Fibroblast of skin of right quadriceps (primary cell): ENCODE data around the gene OTULIN.

Experiments
- DNase-seq: peaks from one replicate; pipeline ENCODE4 v3.0.0-alpha.2; 2013

Gene OTULIN

DNA sequence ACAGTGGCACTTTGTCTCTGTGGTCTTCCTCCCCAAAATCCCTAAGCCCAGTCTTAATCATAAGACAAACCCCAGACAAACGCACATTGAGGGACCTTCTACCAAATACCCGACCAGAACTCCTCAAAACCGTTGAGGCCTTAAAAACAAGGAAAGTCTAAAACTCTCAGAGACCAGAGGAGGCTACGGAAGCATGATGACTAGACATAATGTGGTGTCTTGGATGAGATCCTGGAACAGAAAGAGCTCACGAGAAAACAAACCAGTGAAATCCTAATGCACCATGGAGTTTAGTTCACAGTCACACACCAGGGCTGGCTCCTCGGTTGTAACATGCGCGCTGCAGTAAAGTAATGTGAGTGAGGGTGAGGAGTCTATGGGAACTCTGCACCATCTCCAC lies 58.4 kb downstream of the OTULIN start:
- no peak for DNase-seq

DNA sequence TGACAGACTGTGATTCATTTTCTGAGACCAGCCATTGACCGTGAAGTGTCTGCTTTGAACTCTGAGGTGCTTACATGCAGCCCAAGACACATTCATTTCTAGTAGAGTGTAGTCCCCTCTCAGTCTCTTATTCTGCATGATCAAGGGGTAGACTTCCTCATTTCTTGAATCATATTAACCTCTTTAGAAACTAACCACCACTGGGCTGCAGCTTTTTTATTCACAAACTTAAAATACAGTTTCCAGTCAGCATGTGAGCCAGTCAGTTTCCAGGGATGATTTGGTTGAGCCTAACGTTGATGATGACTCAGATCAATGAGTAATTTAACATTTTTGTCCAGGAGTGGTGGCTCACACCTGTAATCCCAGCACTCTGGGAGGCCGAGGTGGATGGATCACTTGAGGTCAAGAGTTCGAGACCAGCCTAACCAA lies 59.2 kb downstream of the OTULIN start:
- no peak for DNase-seq

DNA sequence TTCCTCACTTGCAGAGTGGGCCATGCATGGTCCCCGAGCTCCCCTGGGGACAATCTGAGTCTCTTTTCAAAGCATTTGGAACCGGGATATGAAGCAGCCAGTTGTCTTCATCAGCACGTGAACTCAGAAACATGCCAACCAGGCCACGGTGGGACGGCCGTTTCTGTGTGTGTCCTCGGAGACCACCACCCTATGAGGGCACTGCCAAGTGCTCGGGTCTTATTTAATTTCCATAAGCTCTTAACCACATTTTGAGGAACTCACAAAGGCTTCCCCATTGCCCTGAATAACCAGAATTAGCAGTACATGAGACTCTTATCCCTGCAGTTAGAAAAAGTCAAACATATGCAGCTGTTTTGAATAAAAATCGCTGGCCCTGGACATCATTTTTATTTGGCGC lies 60.1 kb downstream of the OTULIN start:
- DNase-seq: no peak

DNA sequence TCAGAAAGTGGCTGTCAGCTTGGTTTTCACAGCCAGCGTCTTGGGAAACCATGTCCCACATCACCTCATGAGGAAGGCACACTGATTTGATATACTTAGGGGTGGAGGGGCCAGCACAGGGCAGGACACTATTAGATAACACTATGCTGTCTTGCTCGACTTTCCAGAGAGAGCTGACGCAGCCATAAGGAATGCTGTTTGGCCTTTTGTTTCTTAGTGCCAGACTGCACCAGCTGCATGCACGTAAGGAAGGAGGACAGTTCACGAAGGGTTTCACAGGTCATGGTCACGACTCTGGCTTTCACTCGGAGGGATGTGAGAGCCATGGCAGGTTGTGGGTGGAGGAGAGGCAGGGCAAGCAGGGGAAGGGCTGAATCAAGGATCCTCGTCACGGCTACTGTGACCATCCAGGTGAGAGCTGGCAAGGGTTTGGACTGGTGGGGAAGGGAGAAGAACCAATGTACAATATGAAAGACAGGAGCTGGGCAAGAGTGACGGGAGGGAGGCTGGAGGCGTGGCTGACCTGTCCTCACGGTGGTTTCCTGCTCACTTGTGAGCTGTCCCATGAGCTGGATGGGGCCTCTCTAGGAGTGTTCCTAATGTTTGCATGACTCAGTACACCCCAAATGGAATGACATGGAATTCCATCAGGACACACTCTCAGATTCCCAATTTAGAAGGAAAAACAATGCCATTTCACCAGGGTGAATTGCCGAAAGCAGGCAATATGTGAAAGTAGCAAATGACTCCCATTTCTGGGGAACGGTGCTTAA lies 61.7 kb downstream of the OTULIN start:
- DNase-seq: peak; percentile 34

DNA sequence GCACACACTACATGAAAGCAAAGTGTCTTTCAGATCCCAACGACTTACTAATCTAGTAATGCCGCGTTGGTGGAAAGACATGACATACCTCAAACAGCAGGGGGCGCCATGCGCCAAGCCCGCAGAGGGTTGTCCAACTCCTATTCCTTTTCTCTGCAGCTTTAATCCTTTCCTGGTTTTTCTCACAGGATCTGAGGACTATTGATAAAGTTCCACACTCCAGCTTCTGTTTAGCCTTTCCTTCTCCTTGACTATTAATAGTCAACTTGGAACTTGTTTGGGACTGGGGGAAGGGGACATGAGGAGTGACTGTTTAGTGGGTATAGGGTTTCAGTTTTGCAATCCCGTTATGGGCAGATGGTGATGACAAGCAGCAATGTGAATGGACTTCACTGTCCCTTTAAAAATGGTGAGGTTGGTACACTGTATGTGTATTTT lies 62.9 kb downstream of the OTULIN start:
- peak; percentile 70 for DNase-seq

DNA sequence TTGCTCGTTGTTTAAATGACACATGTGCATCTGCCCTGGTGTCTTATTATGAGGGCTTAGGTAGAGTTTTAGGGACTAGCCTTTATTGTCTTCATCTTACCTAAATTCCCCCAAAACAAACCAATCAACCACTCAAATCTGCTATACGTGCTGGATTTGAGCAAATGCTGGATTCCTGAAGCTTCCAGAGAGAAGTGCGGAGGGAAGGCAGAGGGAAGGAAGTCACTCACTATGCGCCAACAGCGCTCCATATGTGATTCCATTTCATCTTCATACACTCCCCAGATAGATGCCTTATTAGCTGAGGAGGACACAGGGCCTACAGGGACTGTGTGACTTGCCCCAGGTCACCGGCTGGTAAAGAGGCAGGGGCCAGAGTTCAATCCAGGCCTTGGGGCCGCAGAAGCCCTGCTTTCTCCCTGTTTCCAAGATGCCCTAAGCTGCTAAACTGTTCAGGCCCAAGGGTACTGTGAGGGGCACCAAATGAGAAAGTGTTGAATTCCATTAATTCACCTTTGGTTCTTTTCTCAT lies 63.5 kb downstream of the OTULIN start:
- DNase-seq: no peak

DNA sequence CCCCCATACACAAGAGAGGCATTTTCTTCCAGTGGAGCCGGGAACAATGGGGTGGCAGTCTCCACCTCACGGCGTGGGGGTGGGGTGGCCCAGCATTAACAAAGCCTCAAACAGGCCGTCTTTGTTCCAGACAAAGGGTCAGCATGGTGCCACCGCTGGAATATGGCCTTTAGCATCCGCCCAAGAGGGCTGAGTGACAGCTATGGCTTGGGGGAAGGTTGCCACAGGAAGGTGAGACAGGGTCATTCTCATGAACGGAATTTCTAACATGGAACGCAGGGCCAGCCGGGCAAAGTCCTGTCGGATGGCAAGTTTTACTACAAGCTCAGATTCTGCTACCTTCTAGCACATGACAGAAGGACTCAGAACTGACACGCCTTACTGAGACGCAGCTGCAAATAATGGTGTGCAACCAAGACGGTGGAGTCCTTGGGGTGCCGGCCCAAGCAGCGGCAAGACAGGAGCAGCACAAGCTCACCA lies 64.0 kb downstream of the OTULIN start:
- DNase-seq: no peak

DNA sequence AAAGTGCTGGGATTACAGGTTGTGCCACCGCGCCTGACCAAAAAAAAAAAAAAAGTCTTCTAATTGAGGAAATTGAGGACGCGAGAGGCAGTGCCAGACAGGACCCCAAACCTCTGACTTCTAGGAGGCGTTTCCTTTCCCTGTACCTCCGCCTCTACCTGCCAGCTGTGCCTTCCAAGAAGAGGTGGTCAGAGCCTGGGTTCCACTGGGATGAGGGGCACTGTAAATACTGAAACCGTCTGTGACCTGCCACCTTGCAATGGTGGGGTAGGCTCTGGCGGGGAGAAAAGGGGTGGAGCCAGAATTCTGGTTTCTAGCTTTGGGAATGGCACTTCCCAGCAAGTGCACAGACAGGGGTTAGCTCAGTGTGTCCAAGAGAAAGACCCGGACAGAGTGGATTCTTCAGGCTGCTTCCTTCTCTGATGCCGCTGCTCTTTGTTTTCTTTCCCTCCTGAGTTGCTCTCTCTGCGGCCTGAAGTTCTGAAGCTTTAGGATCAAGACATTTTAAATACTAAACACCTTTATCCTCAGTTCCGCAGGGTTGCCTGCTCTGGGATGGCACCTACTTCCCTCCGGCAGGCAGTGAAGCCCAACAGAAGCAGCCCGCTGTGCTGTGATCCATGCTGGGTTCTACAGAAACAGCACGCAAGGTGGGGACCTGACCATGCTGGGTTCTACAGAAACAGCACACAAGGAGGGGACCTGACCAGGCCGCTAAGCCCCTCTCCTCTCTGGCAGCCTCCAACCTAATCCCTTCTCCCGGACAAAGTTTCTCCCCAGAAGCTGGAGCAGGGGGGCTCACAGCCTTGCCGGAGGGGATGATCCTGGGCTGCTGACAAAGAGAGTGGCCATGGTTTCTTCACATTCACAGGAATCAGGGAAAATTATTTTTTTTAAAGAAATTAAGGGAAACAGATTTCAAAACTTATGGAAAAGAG lies 65.2 kb downstream of the OTULIN start:
- DNase-seq: no peak

DNA sequence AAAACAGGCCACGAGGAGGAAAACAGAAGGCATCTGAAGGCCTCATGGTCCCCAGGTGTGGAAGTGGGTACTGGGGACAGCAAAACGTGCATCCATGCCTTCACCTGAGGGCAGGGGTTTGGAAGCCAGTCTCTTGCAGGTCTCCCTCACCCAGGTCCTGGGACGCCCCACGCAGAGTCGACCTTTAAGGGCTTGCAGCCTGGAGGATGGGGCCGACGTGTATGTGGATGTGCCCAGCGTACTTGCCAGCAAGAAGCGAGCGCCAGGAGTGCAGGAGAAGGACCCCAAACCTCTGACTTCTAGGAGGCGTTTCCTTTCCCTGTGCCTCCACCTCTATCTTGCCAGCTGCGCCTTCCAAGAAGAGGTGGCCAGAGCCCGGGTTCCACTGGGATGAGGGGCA lies 65.9 kb downstream of the OTULIN start:
- no peak for DNase-seq

DNA sequence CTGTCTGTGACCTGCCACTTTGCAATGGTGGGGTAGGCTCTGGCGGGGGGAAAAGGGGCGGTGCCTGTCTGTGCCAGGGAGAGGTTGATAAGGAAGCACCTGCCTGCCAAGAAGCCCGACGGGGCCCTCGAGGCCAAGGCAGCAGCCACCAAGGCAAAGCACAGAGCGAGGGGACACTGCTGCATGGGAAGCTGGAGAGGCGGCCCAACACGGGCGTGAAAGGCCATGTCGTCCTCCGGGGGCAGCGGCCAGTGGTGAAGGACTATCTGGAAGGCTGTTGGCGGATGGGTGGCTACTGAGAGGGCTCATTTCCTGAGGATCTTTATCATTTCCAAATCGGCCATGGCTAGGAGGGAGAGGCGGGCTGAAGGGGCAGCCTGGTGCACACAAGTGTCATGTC lies 66.4 kb downstream of the OTULIN start:
- no peak for DNase-seq

DNA sequence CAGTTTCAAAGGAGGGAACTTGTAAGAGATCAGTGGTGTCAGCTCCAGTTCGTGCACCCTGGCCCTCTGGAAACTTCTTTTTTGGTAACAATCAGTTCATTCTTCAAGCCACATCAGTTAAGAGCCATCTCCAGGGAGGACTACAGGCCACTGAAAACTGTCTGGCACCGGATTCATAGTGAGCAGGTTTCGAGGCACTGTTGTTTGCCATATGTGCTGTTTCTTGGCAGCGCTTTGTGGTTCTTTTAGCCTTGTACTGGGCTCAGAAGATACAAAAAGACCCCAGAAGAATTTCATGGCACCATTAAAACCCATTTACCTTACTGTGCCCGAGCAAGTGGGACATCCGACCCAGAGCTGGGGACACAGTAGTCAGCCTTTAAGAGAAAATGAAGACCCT lies 68.5 kb downstream of the OTULIN start:
- no peak for DNase-seq

DNA sequence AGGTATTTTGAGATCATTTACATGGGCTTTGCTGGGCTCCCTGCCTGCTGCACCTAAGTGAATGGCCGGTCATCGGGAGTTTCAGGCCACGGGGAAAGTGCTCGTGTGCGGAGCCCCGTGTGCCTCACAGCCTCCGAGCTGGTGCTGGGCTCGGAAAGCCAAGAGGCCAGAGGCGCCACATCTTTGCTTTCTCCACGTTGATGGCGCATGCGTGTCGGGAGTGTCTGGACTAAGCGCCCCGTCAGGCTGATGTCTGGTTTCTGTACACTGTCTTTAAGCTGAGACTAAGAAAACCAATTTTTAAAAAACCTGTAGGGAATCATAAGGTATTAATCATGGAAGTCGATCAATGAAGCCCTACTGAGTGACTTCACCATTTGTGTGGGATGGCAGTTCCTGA lies 69.1 kb downstream of the OTULIN start:
- no peak for DNase-seq

DNA sequence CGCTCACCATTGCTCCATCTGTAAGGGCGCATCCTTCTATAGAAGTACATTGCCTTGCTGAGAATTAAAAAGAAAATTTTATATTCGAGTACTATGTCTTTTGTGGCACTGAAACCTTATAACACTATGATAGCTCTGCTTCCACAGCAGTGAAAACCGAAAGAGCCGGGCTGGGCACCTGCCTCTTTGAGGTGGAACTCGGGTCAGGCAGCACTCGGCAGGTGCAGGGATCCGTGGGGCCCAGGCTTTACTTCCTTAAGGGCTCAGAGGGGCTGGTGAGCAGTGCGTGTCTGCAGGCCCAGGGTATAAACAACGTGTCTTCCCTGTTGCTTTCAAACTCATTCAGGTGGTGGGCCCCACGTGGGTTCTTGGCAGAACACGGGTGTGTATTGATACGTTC lies 69.9 kb downstream of the OTULIN start:
- no peak for DNase-seq

DNA sequence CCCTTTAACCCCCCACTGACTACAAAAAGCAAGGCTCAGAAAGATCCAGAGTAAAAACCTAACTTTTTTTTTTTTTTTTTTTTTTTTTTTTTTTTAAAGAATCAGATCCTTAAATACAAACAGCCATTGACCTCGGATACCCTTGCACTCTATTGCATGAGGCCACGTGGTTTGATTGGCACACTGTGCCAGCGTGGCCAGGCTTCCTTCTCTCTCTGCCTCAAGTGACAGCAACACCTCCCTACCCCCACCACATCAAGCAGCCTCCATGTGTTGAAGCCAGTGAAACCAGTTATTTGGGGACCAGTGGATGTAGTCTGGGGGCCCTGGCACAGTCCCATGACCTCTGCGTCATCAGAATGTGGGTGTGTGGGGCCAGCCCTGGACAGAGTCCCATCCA lies 71.4 kb downstream of the OTULIN start:
- no peak for DNase-seq

DNA sequence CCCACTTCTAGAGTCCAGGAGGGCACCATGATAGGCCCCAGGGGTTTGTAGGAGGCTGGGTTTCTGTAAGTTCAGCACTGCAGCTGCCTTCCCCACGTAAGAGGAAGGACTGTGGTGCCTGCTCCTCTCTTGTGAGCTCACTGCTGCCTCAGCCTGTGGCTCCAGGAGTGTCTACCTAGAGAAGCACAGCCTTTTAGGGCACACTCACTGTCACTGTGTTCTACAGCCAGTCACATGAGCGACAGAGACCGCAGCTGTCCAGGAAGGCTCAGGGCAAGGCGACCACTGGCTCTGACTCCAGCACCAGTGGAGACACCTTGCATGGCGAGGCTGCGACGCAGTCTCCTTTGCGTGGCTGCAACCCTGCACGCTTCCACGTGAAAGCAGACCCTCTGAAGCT lies 72.8 kb downstream of the OTULIN start:
- DNase-seq: no peak

DNA sequence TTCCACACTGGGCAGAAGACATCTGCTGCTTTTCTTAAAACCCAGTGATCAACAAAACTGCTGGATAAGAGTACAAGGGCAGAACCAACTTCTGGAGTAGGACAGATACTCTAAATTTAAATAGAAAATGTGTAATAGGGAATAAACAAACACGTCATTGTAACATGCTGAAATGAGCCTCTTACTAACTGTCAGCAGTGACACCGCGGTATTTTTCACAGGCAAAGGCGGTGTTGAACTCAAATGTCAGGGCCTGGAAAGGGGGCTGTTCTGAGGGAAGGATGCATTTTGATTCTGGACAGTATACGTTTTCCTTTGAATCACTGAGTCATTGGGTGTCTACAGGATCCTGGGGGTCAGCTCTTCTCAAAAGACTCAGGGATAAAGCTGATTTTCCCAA lies 73.5 kb downstream of the OTULIN start:
- DNase-seq: no peak

DNA sequence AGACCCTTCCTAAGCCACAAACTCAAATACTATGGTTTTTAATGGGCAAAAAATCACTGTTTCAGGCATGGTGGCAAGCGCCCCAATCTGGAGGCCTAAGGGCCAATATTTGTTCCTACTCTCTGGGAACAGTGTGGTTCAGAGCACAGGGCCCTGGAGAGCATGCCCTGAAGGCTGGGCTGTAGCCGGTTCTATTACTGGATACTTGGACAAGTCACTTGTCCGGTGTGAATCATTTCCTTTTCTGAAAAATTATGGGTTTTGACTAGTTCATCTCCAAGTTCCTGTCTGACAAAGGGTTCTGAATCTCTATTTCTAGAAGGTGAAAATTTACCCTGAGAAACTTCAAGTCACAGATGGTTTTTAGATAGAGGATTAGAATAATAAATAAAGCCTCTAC lies 75.0 kb downstream of the OTULIN start:
- DNase-seq: peak; percentile 34

DNA sequence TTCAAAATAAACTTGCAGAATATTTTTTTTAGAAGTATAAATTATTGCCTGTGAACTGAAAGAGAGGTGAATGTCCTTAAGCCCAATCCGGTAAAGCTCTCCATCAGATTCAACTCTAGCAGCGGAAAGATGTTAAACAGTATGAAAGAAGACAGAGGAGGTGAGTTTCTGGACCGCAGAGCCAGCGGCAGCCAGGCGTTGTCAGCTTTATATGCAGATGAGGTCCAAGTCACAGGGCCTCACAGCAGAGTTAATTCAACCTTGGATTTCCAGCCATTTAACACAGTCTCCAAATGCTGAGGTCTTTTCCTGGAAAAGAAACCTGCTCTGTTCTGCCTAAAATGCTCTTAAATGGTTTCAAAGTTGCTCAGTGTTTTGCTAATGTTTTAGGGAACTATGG lies 75.5 kb downstream of the OTULIN start:
- DNase-seq: no peak

DNA sequence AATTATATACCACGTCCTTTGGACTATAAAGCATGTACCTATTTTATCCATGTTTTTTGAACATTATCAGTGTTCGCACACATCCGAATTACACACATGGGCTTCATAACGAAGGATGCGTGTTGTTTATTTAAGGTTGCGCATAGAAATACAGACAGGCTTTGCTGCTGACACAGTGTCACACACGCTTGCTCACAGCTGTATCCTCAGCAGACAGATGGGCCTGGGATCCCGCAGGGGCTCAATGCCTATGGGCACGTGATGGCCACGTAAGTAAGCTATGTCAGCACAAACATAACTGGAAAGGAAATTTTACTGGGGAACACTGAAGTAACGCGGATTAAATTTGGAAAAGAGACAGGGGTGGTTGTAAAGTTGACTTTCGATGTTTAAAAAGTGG lies 76.6 kb downstream of the OTULIN start:
- no peak for DNase-seq

DNA sequence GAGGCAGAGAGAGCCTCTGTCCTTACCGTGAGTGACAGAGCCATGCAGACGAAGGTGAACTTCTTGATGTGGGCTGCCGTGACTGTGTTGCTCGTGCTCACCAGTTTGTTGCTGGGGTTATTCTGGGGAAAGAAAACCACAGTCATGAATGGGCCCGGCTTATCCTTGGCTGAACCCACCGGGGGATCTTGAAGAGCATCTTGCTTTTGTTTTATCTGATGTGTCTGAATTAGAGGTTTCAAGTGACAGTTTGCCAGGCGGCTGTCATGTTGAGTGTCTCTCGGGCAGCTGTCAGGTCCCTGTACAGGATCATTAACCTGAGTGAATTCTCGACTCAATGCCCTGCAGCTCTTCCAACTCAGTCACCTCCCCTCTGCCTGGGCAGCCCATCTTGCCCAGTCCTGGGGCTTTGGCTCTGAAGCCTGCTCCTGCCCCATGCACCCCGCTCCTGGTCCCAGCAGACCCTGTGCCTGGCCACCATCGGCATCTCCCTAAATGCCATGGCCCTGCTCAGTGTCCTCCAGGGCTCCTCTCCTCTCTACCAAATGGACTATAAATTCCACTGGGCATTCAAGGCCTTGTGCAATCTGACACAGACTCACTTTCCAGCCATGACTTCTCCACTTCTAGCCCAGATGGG lies 77.4 kb downstream of the OTULIN start:
- no peak for DNase-seq

DNA sequence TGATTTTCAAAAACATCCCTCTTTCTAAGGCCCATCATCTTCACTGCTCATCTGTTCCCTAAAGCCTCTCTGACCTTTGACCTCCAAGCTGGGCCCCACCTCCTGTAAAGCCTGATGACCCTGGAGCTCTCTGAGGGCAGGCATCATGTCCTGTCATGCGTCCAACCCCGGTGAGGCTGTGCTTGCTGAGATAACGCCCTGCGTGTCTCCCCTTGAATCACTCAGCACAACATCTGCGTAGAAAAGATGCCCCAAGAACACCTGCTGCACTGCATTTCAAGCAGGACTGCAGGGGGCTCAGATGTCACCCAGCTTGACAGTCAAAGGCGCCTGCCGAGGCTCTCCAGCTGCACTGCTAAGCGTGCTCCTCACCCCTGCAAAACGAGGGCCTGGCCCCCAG lies 78.0 kb downstream of the OTULIN start:
- no peak for DNase-seq

DNA sequence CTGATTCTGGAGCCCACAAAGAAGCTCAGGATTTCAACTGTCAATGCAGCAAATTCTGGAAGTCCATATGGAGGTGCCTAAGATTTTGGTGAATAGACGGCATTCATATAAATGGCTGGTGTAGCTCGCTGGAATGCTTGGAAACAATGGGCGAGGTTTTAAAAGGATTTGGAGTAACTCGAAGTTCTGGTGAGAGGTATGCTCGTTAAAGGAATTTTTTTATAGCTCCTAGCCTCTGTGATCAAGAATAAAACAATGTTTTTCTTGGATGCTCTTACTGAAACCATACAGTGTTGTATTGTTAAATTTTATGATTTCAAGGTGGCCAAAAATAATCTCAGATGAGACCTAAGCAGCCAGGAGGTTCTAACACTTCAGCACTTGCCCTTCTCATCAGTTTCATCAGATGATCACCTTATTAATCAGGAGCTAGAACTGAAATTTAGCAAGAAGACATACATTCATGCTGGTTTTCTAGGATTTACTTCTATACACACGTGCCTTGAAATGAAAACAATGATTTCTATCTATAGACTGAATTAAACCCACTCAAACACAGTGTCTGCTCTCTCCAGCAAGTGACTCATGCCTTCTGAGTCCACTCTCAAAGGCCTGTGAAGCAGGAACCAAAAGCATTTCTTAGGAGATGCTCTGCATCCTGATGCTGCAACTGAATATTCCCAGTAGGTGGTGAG lies 79.2 kb downstream of the OTULIN start:
- peak; percentile 52 for DNase-seq
